Measurements from ENCODE around the gene ENKUR. TPM values are rescaled to one million over a fixed set of nuclear protein-coding genes. Genes with fewer than 3 reads are reported as not detected.
"Not testable (repeated sequence)": the region's sequence is repeated elsewhere in the genome, so short reads cannot be mapped to it uniquely, and the experiment has no call there.

ENKUR gene
- total RNA-seq, 1 donor from 2014 or later: not detected

DNA sequence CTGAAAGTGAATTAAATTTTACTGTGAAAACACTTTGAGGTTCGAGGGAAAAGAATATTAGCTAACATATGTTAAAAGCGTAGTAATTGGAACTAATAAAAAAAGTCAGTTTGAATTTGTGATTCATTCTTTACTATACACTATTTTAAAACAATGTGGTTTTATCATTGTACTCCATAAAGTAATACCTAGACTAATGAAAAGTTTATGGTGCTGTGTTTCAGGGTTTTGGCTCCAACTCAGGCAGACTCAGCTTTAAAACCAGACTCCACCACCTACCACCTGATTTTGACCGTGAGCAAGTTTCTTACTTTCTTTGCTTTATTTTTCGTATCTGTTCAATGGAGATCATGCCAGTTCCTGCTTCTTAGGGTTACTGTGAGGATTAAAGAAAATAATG lies 54.4 kb downstream of the ENKUR start:
- TF ChIP-seq, protein P1, sequence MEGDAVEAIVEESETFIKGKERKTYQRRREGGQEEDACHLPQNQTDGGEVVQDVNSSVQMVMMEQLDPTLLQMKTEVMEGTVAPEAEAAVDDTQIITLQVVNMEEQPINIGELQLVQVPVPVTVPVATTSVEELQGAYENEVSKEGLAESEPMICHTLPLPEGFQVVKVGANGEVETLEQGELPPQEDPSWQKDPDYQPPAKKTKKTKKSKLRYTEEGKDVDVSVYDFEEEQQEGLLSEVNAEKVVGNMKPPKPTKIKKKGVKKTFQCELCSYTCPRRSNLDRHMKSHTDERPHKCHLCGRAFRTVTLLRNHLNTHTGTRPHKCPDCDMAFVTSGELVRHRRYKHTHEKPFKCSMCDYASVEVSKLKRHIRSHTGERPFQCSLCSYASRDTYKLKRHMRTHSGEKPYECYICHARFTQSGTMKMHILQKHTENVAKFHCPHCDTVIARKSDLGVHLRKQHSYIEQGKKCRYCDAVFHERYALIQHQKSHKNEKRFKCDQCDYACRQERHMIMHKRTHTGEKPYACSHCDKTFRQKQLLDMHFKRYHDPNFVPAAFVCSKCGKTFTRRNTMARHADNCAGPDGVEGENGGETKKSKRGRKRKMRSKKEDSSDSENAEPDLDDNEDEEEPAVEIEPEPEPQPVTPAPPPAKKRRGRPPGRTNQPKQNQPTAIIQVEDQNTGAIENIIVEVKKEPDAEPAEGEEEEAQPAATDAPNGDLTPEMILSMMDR (conservative IDR thresholded peaks at IDR 0.05; ENCODE audit: low read depth, low read length): no peak
- no peak overlapping the region for H3K4me3 ChIP-seq (ENCODE audit: low read depth, low read length)
- no peak for DNase-seq (ENCODE audit: low read depth)

DNA sequence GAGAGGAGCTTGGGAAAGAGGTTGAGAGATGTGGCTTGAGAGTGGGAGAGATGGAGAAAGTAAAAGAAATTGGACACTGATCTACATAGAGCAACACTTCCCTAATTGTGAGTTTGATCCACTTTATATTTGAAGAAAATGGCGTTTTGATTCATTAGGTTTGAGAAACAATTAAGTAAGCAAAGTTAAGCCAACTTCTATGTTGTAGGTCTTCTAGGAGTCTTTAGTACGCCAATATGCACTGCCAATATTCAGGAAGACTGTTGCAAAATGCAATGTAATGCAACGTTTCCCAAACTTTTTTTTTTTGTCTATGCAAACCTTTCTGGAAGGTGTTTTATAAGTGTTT lies 56.6 kb downstream of the ENKUR start:
- no peak for DNase-seq (ENCODE audit: low read depth)
- no peak overlapping the region for H3K4me3 ChIP-seq (ENCODE audit: low read depth, low read length)
- TF ChIP-seq, protein P1 (conservative IDR thresholded peaks at IDR 0.05; ENCODE audit: low read depth, low read length): no peak

DNA sequence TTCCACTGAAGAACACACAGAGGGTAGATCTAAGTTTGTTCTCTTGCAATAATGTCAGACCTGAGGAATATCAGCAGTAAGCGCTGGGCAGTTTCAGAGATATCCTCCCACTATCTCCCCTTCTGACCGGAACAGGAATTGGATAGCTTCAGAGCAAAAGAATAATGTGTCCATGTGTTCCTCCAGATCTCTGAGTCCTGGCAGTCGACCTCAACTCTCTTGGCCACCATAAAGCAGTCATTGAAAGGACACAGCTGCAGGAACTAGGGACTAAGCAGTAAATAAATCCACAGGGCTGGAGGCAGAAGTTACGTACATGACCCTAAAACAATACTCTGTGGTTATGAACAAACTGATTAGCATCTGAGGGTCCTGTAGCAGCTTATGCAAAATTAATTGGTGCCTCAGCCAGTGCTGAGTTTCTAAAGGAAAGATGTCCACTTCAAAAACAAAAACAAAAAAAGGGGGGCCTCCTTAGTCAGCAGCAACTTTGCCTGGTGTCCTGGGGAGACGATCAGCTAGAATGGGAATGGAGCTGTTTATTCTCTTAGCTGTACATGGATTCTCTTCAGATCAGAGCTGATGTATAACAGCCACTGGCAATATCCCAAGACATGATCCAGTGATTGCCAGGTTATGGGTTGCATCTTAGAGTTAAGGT lies 57.1 kb downstream of the ENKUR start:
- TF ChIP-seq, protein P1 (conservative IDR thresholded peaks at IDR 0.05; ENCODE audit: low read depth, low read length): no peak
- no peak overlapping the region for H3K4me3 ChIP-seq (ENCODE audit: low read depth, low read length)
- DNase-seq (ENCODE audit: low read depth): no peak

DNA sequence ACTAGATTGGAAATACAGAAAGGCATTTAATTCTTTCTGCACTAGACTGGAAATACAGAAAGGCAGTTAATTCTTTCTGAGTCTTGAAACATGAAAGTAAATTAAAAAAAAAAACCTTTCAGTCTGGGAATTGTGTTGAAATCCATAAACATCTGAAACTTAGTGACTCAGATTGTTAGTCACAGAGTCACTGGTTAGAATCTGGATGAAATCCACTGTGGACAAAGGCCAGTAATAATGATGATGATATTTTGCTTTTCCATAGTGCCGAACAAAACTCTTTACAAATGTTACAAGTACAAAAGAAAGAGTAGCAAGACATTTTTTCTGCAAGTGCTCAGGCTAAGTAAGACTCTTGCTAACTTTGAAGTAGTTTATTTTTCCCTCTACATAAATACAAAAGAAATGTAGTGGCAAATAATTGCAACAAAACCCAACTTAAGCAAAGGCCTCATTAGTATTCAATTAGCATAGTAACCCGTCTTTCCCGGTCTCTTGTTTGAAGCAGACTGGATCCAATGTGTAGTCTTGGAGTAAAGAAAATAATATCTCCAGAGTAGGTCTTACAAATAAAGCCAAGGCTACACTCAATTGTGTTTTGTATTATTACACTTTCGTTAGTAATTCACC lies 57.8 kb downstream of the ENKUR start:
- DNase-seq (ENCODE audit: low read depth): peak; percentile 63
- TF ChIP-seq, protein P1 (conservative IDR thresholded peaks at IDR 0.05; ENCODE audit: low read depth, low read length): no peak
- no peak overlapping the region for H3K4me3 ChIP-seq (ENCODE audit: low read depth, low read length)

DNA sequence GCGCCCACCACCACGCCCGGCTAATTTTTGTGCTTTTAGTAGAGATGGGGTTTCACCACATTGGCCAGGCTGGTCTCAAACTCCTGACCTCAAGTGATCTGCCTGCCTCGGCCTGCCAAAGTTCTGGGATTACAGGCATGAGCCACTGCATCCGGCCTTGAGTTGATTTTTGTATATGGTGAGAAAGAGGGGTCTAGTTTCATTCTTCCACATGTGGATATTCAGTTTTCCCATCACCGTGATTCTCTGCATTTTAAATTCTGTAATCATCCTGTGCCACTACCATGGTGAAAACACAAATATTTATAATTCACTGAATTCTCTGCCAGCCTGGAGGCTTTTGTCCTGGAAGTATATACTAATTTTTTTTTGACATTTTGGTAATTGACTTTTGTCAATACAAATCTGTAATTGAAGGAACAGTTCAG lies 58.3 kb downstream of the ENKUR start:
- DNase-seq (ENCODE audit: low read depth); H3K4me3 ChIP-seq (ENCODE audit: low read depth, low read length): not testable (repeated sequence)

DNA sequence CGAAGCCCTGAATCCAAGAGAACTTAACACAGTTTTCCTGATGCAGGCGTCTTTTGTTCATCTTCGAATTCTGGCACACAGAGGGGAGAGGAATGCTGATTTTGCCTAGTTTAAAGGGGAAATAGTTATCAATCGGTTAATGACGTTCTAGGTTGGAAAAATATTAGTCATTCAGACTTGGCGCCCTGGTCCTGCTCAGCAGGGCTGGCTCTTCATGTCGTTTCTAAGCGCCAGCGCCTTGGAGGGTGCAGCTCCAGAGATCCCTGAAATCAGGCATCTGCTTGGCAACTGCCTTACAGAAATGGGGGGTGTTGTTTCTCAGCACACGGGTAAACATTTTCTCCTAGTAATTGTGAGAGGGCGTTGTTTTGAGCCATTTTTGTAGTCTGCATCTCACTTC lies 62.3 kb downstream of the ENKUR start:
- TF ChIP-seq, protein P1 (conservative IDR thresholded peaks at IDR 0.05; ENCODE audit: low read depth, low read length): no peak
- no peak for DNase-seq (ENCODE audit: low read depth)
- no peak overlapping the region for H3K4me3 ChIP-seq (ENCODE audit: low read depth, low read length)

DNA sequence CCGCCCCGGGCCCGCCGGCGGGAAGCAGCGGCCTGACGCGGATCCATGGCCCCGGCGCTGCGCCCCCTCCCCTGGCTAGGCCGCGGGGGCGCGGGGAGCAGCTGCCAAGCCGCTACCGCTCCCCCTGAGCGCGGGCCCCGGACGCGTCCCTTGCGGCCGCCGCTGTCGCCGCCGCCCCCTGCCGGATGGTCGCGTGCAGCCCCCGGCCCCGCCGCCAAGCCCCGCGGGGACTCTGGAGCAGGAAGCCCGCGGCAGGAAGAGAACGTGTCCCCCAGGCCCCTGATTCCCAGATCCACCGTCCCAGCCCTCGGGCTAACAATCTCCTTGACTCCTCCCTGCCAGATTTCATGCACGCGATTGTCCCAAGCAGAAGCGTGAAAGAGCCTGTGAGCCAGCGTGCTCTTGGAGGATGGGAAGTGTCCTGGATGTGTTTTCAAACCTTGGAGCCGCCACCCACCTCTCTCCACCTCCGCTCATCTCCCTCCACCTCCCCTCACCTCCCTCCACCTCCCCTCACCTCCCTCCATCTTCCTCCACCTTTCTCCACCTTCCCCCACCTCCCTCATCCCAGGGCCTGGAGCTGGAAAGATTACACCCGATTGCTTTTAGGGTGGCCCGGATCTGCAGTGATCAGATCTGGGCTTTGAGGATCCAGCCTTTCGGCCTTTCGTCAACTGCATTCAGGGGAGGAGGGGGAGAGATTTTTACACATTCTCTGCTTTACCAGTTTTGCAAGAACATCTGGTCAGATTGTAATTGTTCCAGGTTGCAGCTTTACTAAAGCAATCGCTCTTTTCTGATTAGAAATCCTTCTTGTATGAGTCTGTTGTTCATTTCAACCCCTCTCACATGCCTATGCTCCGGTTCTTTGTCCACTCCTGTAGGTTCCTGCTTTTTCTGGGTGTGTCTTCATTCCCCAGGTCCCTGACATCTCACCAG lies 63.0 kb downstream of the ENKUR start:
- TF ChIP-seq, protein P1 (conservative IDR thresholded peaks at IDR 0.05; ENCODE audit: low read depth, low read length): no peak
- no peak for DNase-seq (ENCODE audit: low read depth)
- H3K4me3 ChIP-seq (ENCODE audit: low read depth, low read length): peak overlapping the region; percentile 65

Data from epithelial cell of proximal tubule (primary cell).